ENCODE measurements around the gene PTGR2.

DNA sequence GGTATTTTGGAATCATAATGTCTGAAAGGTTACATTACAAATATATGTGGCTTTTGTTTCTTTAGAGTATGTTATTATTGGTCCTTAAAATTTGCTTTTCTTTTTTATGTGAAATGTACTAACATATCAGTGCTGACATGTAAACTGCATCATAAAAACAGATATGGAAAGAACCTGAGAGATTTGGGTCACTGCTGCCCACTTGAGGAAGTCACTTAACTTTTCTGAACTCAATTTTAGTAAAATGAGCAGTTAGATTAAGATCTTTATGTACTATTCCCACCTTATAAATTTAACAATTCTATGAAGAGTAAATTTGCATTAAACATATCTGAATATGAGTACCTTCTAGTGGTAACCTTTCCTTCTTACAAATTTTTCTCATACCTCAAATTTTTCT, 7.5 kb downstream of the PTGR2 start:
- TF ChIP-seq, protein P1, sequence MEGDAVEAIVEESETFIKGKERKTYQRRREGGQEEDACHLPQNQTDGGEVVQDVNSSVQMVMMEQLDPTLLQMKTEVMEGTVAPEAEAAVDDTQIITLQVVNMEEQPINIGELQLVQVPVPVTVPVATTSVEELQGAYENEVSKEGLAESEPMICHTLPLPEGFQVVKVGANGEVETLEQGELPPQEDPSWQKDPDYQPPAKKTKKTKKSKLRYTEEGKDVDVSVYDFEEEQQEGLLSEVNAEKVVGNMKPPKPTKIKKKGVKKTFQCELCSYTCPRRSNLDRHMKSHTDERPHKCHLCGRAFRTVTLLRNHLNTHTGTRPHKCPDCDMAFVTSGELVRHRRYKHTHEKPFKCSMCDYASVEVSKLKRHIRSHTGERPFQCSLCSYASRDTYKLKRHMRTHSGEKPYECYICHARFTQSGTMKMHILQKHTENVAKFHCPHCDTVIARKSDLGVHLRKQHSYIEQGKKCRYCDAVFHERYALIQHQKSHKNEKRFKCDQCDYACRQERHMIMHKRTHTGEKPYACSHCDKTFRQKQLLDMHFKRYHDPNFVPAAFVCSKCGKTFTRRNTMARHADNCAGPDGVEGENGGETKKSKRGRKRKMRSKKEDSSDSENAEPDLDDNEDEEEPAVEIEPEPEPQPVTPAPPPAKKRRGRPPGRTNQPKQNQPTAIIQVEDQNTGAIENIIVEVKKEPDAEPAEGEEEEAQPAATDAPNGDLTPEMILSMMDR (IDR thresholded peaks at IDR 0.05), result no peak
- TF ChIP-seq SIN3A (IDR thresholded peaks at IDR 0.05; ENCODE audit: borderline replicate concordance, insufficient read depth, low read depth, low read length) (no peak), POLR2AphosphoS5 (IDR thresholded peaks at IDR 0.05; ENCODE audit: low read depth, low read length) (no peak), TCF7L2 (IDR thresholded peaks at IDR 0.05; ENCODE audit: low read depth, low read length) (no peak)
